B cell (primary cell): Measurements from ENCODE around the gene ABCB1. TPM values are rescaled to one million over a fixed set of nuclear protein-coding genes. Genes with fewer than 3 reads are reported as not detected.
"Not testable (repeated sequence)": the region's sequence is repeated elsewhere in the genome, so short reads cannot be mapped to it uniquely, and the experiment has no call there.

ENCODE experiments used
- ATAC-seq: fragments of 200-7000 bp; cut with Tn5 transposase; one replicate; pipeline ENCODE4 v1.10.0; 2021; ENCODE audit warnings: low read depth, mild to moderate bottlenecking, moderate number of reproducible peaks, moderate library complexity
- CTCF ChIA-PET: fragments of 350-600 bp; sonication (Branson Sonifier 250); formaldehyde crosslinking; loops from one replicate; lab custom pipeline; 2021; ENCODE audit warnings: antibody characterized with exemption, inconsistent platforms; lab: Charles Lee
- POLR2A ChIA-PET: fragments of 350-600 bp; sonication (Branson Sonifier 250); formaldehyde crosslinking; loops from one replicate; lab custom pipeline; 2021; ENCODE audit warnings: antibody characterized with exemption; lab: Charles Lee
- DNase-seq: peaks from one replicate; pipeline ENCODE4 v3.0.0; 2013
- H2AFZ ChIP-seq: 2 replicates; pipeline ENCODE4 v1.6.1; 2012; ENCODE audit warnings: mild to moderate bottlenecking, low read depth, low read length; ENCODE audit not compliant: insufficient read depth, poor library complexity, severe bottlenecking
- H3K27ac ChIP-seq, 2 donors: 1 replicate in 1 of 2; 2 replicates in 1 of 2; pipeline ENCODE4 v1.5.1; 2012 to 2013; ENCODE audit warnings: low read length in 2 of 2, mild to moderate bottlenecking in 2 of 2, moderate library complexity in 1 of 2
- H3K27me3 ChIP-seq, 4 experiments: fragments of 200-600 bp in 1 of 4; sonication (generic) in 1 of 4; replicated peaks in 1 of 4; 1 replicate in 2 of 4; 2 replicates in 2 of 4; pipeline versions ENCODE4 v1.6.1 to v1.7.0; 2013 to 2016; ENCODE audit warnings: low read length in 3 of 4, mild to moderate bottlenecking in 2 of 4, mixed read lengths in 1 of 4, moderate library complexity in 1 of 4; ENCODE audit not compliant: insufficient read depth in 4 of 4, control insufficient read depth in 3 of 4; ENCODE audit errors: control extremely low read depth in 1 of 4
- H3K36me3 ChIP-seq, 2 experiments: replicated peaks in 1 of 2; 1 replicate in 1 of 2; 2 replicates in 1 of 2; pipeline versions ENCODE4 v1.6.1 to v1.7.1; 2013; ENCODE audit warnings: low read length in 1 of 2; ENCODE audit not compliant: insufficient read depth in 2 of 2, control insufficient read depth in 1 of 2; ENCODE audit errors: control extremely low read depth in 1 of 2, extremely low read depth in 1 of 2
- H3K4me1 ChIP-seq, 2 donors: fragments of 200-600 bp in 1 of 2; sonication (generic) in 1 of 2; 1 replicate in 1 of 2; 2 replicates in 1 of 2; pipeline versions ENCODE4 v1.5.1 to v1.6.1; 2013 to 2017; ENCODE audit warnings: low read length in 2 of 2; ENCODE audit not compliant: control insufficient read depth in 2 of 2, insufficient read depth in 2 of 2
- H3K4me2 ChIP-seq: replicated peaks from 2 replicates; pipeline ENCODE3; 2012; ENCODE audit warnings: mild to moderate bottlenecking, low read depth, low read length; ENCODE audit not compliant: poor library complexity, severe bottlenecking
- H3K4me3 ChIP-seq, 5 experiments: fragments of 200-600 bp in 1 of 5; sonication (generic) in 1 of 5; 1 replicate in 3 of 5; 2 replicates in 2 of 5; pipeline versions ENCODE4 v1.5.1 to v1.7.0; 2011 to 2016; ENCODE audit warnings: low read length in 4 of 5, mild to moderate bottlenecking in 4 of 5, low read depth in 2 of 5, control low read depth in 1 of 5, moderate library complexity in 1 of 5; ENCODE audit not compliant: insufficient read depth in 1 of 5; ENCODE audit errors: control extremely low read depth in 1 of 5, extremely low read depth in 1 of 5
- H3K79me2 ChIP-seq: fragments of 200-600 bp; sonication (generic); one replicate; pipeline ENCODE4 v1.6.0; 2016; ENCODE audit warnings: low read length; ENCODE audit not compliant: control insufficient read depth, insufficient read depth
- H3K9ac ChIP-seq: fragments of 200-600 bp; sonication (generic); 2 replicates; pipeline ENCODE4 v1.6.1; 2017; ENCODE audit warnings: mild to moderate bottlenecking, low read length, moderate library complexity
- H3K9me3 ChIP-seq, 3 donors: one replicate each; pipeline versions ENCODE4 v1.6.1 to v1.7.1; 2013; ENCODE audit warnings: low read length in 2 of 3; ENCODE audit not compliant: control insufficient read depth in 2 of 3, insufficient read depth in 1 of 3; ENCODE audit errors: control extremely low read depth in 1 of 3
- H4K20me1 ChIP-seq: 2 replicates; pipeline ENCODE4 v1.6.0; 2012; ENCODE audit warnings: mild to moderate bottlenecking, low read length; ENCODE audit not compliant: insufficient read depth, control insufficient read depth, poor library complexity, severe bottlenecking
- H3K27ac Mint-ChIP-seq: one replicate; pipeline ENCODE4 v1.8.0; 2021; ENCODE audit warnings: mixed read lengths
- H3K27me3 Mint-ChIP-seq: one replicate; pipeline ENCODE4 v1.8.0; 2021; ENCODE audit warnings: mixed read lengths
- H3K4me1 Mint-ChIP-seq: one replicate; pipeline ENCODE4 v1.8.0; 2021; ENCODE audit warnings: mixed read lengths
- H3K4me3 Mint-ChIP-seq: one replicate; pipeline ENCODE4 v1.8.0; 2021; ENCODE audit warnings: mixed read lengths
- H3K9me3 Mint-ChIP-seq: one replicate; pipeline ENCODE4 v1.8.0; 2022; ENCODE audit warnings: mixed read lengths; ENCODE audit not compliant: insufficient read depth
- WGBS: methylation state at CpG from one replicate; pipeline ENCODE4 v1.1.5; 2013; ENCODE audit warnings: missing lambda C conversion rate; ENCODE audit not compliant: insufficient coverage; 5-methylcytosine and 5-hydroxymethylcytosine counted together
- intact Hi-C: fragments of 100-400 bp; cut with micrococcal nuclease; formaldehyde crosslinking; loops from one replicate; pipeline ENCODE4 v1.10.0; 2022
- polyA plus RNA-seq: library from polyadenylated mRNA; depleted of rRNA; stranded (reverse); fragments of >200 nt; gene quantifications from 2 replicates; pipeline ENCODE4 v1.2.3, GENCODE V29; 2012
- total RNA-seq, 2 donors: library from RNA; stranded (reverse); fragments of 120-200 nt in 1 of 2; gene quantifications; 1 replicate in 1 of 2; 2 replicates in 1 of 2; pipeline versions ENCODE4 v1.2.3 to v1.2.4, GENCODE V29; 2013 to 2022

ABCB1 gene
- total and polyA plus RNA-seq, 2 donors (not counting 1 experiment from before 2014, with no cell fraction given) = 8.5 to 21.7 TPM

- H2AFZ ChIP-seq, H3K9me3 ChIP-seq, H3K27me3 ChIP-seq, H3K4me3 ChIP-seq, ATAC-seq, POLR2A ChIA-PET, H3K4me1 ChIP-seq, DNase-seq, H3K27ac Mint-ChIP-seq, H3K4me3 Mint-ChIP-seq, H3K9me3 Mint-ChIP-seq, CTCF ChIA-PET, H3K27ac ChIP-seq, intact Hi-C loops, H3K27me3 Mint-ChIP-seq, H3K4me2 ChIP-seq, H3K9ac ChIP-seq: not testable (repeated sequence)
- H3K79me2 ChIP-seq = peaks cover 37% of the 10 kb centered on the region
- H4K20me1 ChIP-seq = peaks cover 15% of the 10 kb centered on the region
- 88% methylated on average over 3 of the region's 7 CpGs for WGBS
- H3K4me1 Mint-ChIP-seq = peaks cover 39% of the 10 kb centered on the region
- H3K36me3 ChIP-seq = peaks cover 1 to 38% of the 10 kb centered on the region in 2 experiments
Observed at GRCh38 chr7:87465534-87465880, 135.2 kb downstream of the ABCB1 start.

GRCh38 chr7:87464830-87465533 is 135.7 kb downstream of the ABCB1 start:
- H3K27me3 Mint-ChIP-seq, H3K27ac ChIP-seq, H3K9me3 Mint-ChIP-seq, H3K9ac ChIP-seq, H3K4me3 ChIP-seq, DNase-seq, intact Hi-C loops, H3K27me3 ChIP-seq, H3K9me3 ChIP-seq, POLR2A ChIA-PET, H3K4me1 ChIP-seq, H3K4me3 Mint-ChIP-seq, ATAC-seq, H2AFZ ChIP-seq, H3K4me2 ChIP-seq, H3K27ac Mint-ChIP-seq: not testable (repeated sequence)
- Histone ChIP-seq H3K36me3 (peaks cover 2 to 40% of the 10 kb centered on the region in 2 experiments), H3K79me2 (peaks cover 37% of the 10 kb centered on the region), H4K20me1 (peaks cover 15% of the 10 kb centered on the region)
- WGBS = 87% methylated on average over 15 of the region's 16 CpGs
- CTCF ChIA-PET = interaction anchor here (0.7 kb wide), 1 partner anchor 98 kb away, joined by 3 read pairs; no protein-coding TSS in a partner anchor
- H3K4me1 Mint-ChIP-seq = peaks cover 35% of the 10 kb centered on the region
